ENCODE results near the gene SKA2.
A peak's percentile ranks its signal among the peaks of the same experiment; 100 is the strongest.

Gene SKA2

DNA sequence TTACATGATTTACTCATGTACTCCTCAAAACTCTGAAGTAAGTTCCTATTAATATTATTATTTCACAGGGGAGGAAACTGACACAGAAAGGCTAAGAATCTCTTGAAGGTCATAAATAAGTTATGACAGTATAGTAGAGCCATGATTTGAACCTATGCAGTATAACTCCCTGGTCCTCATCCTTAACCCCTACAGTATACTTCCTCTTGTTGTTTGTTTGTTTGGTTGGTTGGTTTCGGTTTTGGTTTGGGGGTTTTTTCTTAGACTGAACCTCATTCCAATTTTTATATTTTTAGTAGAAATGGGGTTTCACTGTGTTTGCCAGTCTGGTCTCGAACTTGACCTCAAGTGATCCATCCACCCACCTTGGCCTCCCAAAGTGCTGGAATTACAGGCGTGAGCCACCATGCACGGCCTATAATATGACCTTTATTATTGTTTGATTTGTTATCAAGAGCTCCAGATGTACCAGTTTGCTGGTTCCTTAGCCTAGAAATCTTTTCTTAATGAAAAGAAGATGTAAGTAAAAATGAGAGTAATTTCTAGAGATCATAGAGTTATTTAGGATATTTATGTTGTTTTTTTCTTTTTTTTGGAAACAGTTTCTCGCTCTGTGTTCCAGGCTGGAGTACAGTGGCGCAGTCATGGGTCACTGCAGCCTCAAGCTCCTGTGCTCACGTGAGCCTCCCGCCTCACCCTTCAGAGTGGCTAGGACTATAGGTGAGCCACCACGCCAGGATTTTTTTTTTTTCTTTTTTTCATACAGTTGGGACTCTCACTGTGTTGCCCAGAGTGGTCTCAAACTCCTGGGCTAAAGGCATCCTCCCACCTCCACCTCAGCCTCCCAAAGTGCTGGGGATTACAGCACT is 5.4 kb upstream of the SKA2 start:
- DNase-seq (ENCODE audit: low read depth): no peak
- TF ChIP-seq, protein P1, sequence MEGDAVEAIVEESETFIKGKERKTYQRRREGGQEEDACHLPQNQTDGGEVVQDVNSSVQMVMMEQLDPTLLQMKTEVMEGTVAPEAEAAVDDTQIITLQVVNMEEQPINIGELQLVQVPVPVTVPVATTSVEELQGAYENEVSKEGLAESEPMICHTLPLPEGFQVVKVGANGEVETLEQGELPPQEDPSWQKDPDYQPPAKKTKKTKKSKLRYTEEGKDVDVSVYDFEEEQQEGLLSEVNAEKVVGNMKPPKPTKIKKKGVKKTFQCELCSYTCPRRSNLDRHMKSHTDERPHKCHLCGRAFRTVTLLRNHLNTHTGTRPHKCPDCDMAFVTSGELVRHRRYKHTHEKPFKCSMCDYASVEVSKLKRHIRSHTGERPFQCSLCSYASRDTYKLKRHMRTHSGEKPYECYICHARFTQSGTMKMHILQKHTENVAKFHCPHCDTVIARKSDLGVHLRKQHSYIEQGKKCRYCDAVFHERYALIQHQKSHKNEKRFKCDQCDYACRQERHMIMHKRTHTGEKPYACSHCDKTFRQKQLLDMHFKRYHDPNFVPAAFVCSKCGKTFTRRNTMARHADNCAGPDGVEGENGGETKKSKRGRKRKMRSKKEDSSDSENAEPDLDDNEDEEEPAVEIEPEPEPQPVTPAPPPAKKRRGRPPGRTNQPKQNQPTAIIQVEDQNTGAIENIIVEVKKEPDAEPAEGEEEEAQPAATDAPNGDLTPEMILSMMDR (IDR thresholded peaks at IDR 0.05; ENCODE audit: low read depth, low read length): no peak
- TF ChIP-seq POLR2A (IDR thresholded peaks at IDR 0.05; ENCODE audit: extremely low read depth, insufficient read length) (no peak), MYC (IDR thresholded peaks at IDR 0.05; ENCODE audit: low read depth, low read length) (no peak)
- TF ChIP-seq, protein P2, sequence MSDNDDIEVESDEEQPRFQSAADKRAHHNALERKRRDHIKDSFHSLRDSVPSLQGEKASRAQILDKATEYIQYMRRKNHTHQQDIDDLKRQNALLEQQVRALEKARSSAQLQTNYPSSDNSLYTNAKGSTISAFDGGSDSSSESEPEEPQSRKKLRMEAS (IDR thresholded peaks at IDR 0.05; ENCODE audit: low read depth, low read length): no peak
- H3K4me3 ChIP-seq (ENCODE audit: low read depth, low read length): no peak overlapping the region

DNA sequence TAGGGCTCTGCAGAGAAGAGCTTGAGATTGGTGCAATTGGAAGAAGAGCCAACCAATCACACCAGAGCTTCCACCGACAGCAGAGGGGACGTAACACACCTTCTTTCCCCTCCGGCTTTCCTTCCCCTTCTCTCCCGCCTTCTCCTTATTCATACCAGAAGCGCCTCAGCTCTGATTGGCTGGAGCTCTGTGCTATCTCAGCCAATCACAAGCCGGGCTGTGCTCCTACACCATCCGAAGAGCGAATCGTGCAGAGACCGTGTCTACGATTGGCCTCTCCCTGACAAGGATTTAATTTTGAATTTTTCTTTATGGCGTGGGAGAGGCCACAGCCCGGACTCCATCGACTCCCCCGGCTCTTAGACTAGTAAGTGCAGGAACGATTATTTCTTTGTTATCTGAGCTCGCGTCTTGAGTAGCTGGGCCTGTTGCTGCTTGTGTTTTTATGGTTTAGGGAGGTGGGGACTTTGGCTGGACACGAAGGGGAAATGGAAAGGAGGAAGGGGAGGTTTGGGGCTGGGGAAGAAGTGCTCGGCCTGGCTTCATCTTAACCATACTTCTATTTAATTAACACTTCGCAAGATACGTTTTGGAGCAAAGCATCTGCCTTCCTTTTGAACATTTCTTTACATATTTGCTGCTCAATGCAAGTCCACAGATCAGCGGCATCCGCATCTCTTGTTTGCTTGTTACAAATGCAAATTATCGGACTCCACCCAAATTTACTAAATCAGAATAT is 622 bp upstream of the SKA2 start, which contains the start of gene PRR11:
Gene PRR11, plus strand, starts transcription at position 308 of the 739 bp plus-strand sequence. CDS start 14,007 bp downstream, outside the sequence.
- TF ChIP-seq MYC (IDR thresholded peaks at IDR 0.05; ENCODE audit: low read depth, low read length): no peak
- peak; percentile 39 for TF ChIP-seq POLR2A (IDR thresholded peaks at IDR 0.05; ENCODE audit: extremely low read depth, insufficient read length)
- peak; percentile 99 for DNase-seq (ENCODE audit: low read depth)
- H3K4me3 ChIP-seq (ENCODE audit: low read depth, low read length): peak within 1 kb of the TSS; percentile 88

DNA sequence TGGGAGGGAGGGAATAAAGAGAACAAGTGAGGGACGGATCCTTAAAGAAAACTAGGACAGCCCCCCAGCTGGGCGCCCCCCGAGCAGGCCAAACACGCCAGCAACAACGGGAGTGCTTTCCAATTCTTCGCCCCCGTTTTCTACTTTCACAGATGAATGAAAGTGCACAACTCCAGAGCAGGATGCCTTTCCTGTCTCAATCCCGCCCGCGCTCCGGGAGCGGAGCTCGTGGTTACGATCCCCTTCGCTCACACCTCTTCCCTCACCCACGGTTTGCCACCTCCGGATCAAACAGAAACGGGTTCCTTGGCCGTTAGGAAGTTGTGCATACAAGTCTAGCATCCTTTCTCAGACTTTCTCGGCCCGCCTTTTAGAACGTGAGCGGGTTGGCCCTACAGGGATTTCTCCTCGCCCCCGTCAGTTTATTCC is 680 bp downstream of the SKA2 start:
- no peak for TF ChIP-seq POLR2A (IDR thresholded peaks at IDR 0.05; ENCODE audit: extremely low read depth, insufficient read length)
- peak; percentile 46; the same call in 1 of the 2 replicates for TF ChIP-seq MYC (IDR thresholded peaks at IDR 0.05; ENCODE audit: low read depth, low read length)
- TF ChIP-seq, protein P2 (IDR thresholded peaks at IDR 0.05; ENCODE audit: low read depth, low read length): peak; percentile 25; the same call in 1 of the 2 replicates
- TF ChIP-seq, protein P1 (IDR thresholded peaks at IDR 0.05; ENCODE audit: low read depth, low read length): no peak
- peak overlapping the region; percentile 88 for H3K4me3 ChIP-seq (ENCODE audit: low read depth, low read length)
- peak; percentile 64 for DNase-seq (ENCODE audit: low read depth)

DNA sequence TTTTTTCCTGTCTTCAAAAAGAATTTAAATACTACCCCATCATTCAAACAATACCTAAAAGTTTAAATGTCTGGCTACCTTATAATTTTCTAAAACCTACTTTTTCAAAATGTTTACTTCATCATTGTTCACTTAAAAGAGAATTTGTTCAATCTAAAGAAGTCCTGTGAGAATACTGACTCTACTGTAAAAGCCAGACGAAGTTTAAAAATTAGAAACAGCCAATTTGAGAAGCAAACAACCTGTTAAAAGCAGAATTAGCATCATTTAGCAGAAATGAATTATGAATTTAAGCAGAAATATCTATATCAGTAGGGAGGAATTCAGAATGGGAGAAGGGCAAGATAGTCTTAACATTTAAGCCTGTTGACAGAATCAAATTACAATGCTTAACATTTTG is 2.1 kb downstream of the SKA2 start:
- DNase-seq (ENCODE audit: low read depth): no peak
- TF ChIP-seq, protein P2 (IDR thresholded peaks at IDR 0.05; ENCODE audit: low read depth, low read length): no peak
- no peak for TF ChIP-seq MYC (IDR thresholded peaks at IDR 0.05; ENCODE audit: low read depth, low read length)
- TF ChIP-seq, protein P1 (IDR thresholded peaks at IDR 0.05; ENCODE audit: low read depth, low read length): no peak
- TF ChIP-seq POLR2A (IDR thresholded peaks at IDR 0.05; ENCODE audit: extremely low read depth, insufficient read length): no peak
- H3K4me3 ChIP-seq (ENCODE audit: low read depth, low read length): peak overlapping the region; percentile 88

DNA sequence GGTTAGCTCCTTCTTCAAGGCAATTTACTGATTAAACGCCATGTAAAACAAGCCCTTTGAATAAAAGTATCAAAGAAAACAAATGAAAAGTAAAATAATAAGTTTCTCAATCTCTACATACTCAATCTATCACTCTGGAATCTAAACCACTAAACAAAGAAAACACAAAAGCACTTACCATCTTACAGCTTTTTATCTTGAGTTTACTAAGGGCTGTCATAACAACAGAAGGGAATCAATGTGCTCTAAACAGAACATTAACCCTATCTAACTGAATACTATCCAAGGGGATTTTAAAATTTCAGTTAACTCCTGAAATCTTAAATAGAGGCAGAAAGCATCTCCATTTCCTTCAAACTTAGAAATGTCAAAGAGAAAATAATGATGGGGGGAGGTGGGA is 3.4 kb downstream of the SKA2 start:
- H3K4me3 ChIP-seq (ENCODE audit: low read depth, low read length): no peak overlapping the region
- TF ChIP-seq, protein P2 (IDR thresholded peaks at IDR 0.05; ENCODE audit: low read depth, low read length): no peak
- TF ChIP-seq, protein P1 (IDR thresholded peaks at IDR 0.05; ENCODE audit: low read depth, low read length): no peak
- TF ChIP-seq POLR2A (IDR thresholded peaks at IDR 0.05; ENCODE audit: extremely low read depth, insufficient read length) (no peak), MYC (IDR thresholded peaks at IDR 0.05; ENCODE audit: low read depth, low read length) (no peak)
- DNase-seq (ENCODE audit: low read depth): no peak

DNA sequence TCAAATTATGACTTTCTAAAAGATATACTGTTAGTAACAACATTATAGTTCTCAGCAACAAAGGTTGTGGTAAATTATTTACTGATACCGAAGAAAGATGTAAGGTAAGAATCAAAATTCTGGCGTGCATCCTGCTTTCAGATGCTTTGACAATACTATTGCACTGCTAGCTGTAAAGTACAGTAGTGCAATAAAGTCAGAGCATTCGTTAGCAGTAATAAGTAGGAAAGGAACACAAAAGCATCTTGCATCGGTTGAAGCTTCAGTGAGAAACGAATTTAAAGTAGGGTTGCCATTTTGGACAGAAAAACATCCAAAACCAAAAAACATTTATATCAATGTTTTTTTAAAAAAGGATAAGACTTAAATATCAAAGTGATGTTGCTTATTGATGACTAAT is 4.0 kb downstream of the SKA2 start:
- TF ChIP-seq MYC (IDR thresholded peaks at IDR 0.05; ENCODE audit: low read depth, low read length): no peak
- TF ChIP-seq, protein P1 (IDR thresholded peaks at IDR 0.05; ENCODE audit: low read depth, low read length): no peak
- TF ChIP-seq POLR2A (IDR thresholded peaks at IDR 0.05; ENCODE audit: extremely low read depth, insufficient read length): no peak
- H3K4me3 ChIP-seq (ENCODE audit: low read depth, low read length): no peak overlapping the region
- no peak for DNase-seq (ENCODE audit: low read depth)
